ENCODE results near the gene PLSCR5. TPM values are rescaled to one million over a fixed set of nuclear protein-coding genes. Genes with fewer than 3 reads are reported as not detected.

Gene PLSCR5
- total and polyA plus RNA-seq, 10 of the 15 experiments (the other 5 are each of a cell fraction or from before 2014, with no cell fraction given), result 0.06 TPM; not detected in 9

DNA sequence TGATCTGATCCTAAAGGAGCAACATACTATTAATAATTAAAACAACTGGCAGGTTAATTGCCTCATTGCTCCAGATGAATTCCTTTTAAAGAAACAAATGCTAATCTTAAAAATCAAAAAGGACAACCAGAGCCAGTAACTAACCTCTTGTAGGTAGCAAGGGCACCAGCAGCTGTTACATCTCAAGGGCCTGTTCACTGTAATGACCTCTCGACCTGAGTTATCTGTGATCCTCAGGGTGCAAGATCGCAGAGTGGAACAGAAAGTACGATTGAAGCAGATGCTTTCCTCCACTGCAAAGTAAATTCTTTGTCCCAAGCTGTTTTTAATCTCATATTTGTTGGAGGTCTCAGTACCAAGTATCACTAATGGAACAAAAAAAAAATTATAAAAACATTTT lies 11.4 kb downstream of the PLSCR5 start:
- ChIA-PET SMC1A (ENCODE audit: uncharacterized antibody, unreplicated experiment) (interaction anchor here (1.0 to 2.6 kb wide), 4 partner anchors 9 to 404 kb away, joined by 3 to 5 read pairs (median 4); no protein-coding TSS in a partner anchor), POLR2A (no interaction called here), RAD21 (ENCODE audit: unreplicated experiment) (interaction anchor here (1.6 to 2.2 kb wide), 3 partner anchors 267 to 528 kb away, joined by 4 to 11 read pairs (median 6); no protein-coding TSS in a partner anchor), CTCF (interaction anchor here (1.1 to 4.0 kb wide), 13 partner anchors 9 to 817 kb away, joined by 3 to 30 read pairs (median 5); no protein-coding TSS in a partner anchor)
- TF ChIP-seq SPI1 (IDR thresholded peaks at IDR 0.05; ENCODE audit: borderline replicate concordance, insufficient read depth, low read depth, low read length), result no peak
- DNase-seq (ENCODE audit: low read depth, low spot score) (no peak), ATAC-seq (no peak), FAIRE-seq (no peak)
- Histone ChIP-seq H4K20me1 (ENCODE audit: control insufficient read depth, insufficient read depth) (no peaks in the 10 kb centered on the region), H3K27ac (ENCODE audit: control insufficient read depth, insufficient read depth) (no peak overlapping the region), H3K4me2 (ENCODE audit: control insufficient read depth, insufficient read depth) (no peak overlapping the region), H2AFZ (ENCODE audit: control insufficient read depth, low read depth, low read length) (no peak overlapping the region), H3K79me2 (ENCODE audit: control insufficient read depth, insufficient read depth, low read length) (no peaks in the 10 kb centered on the region), H3K27me3 (replicated peaks in 1 of 2; ENCODE audit: control insufficient read depth in 2 of 2, insufficient read depth in 2 of 2, low read length in 1 of 2) (no peaks in the 10 kb centered on the region; a peak in 1 of 4 replicates), H3K9ac (ENCODE audit: control insufficient read depth, insufficient read depth, low read length) (no peak overlapping the region), H3K36me3 (ENCODE audit: control insufficient read depth in 2 of 2, insufficient read depth in 2 of 2, low read length in 1 of 2) (no peaks in the 10 kb centered on the region), H3K9me3 (replicated peaks; ENCODE audit: control insufficient read depth, insufficient read depth, low read length) (no peaks in the 10 kb centered on the region), H3K4me3 (no peak overlapping the region), H3K4me1 (ENCODE audit: control insufficient read depth, insufficient read depth, low read length) (no peaks in the 10 kb centered on the region)
- in situ Hi-C loops (cut with MboI) (loop anchor here (25.0 kb wide), 1 partner anchor 531 kb away; no protein-coding TSS in a partner anchor), intact Hi-C loops (cut with micrococcal nuclease; ENCODE audit: unreplicated experiment) (loop anchor here (2.0 kb wide), 1 partner anchor 47 kb away; no protein-coding TSS in a partner anchor)
- 10% methylated on average over 3 of the region's 3 CpGs for WGBS (ENCODE audit: insufficient coverage, insufficient replicate concordance, low lambda C conversion rate, missing lambda C conversion rate)
- BruUV-seq (replicated peaks), result no TSS peak

DNA sequence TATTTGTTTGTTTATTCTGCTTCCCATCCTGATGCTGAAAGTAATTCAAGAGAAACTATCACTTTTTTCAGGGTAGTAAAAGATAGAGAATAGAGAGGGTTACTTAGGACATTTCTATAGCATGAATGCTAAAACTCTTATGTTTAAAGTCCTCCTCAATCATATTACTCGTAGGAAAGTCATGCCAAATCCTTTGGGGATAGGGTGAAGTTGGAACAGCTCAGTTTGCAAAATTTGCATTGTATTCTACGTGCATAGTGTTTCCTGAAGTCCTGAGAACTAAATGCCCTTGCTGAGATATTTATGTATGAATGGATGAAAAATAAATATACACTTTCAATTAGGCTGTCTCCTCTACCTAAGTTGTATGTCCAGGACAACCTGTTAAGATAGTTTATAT lies 14.6 kb downstream of the PLSCR5 start:
- no peaks in the 10 kb centered on the region for H3K9me3 ChIP-seq (replicated peaks; ENCODE audit: control insufficient read depth, insufficient read depth, low read length)
- no peaks in the 10 kb centered on the region for H4K20me1 ChIP-seq (ENCODE audit: control insufficient read depth, insufficient read depth)
- H3K4me2 ChIP-seq (ENCODE audit: control insufficient read depth, insufficient read depth), result no peak overlapping the region
- ATAC-seq (no peak), FAIRE-seq (no peak), DNase-seq (ENCODE audit: low read depth, low spot score) (no peak)
- no peak overlapping the region for H3K9ac ChIP-seq (ENCODE audit: control insufficient read depth, insufficient read depth, low read length)
- ChIA-PET RAD21 (ENCODE audit: unreplicated experiment) (interaction anchor here (1.1 to 1.9 kb wide), 3 partner anchors 48 to 401 kb away, joined by 3 to 8 read pairs (median 6); no protein-coding TSS in a partner anchor), POLR2A (interaction anchor here (0.6 kb wide), 1 partner anchor 60 kb away, joined by 4 read pairs; no protein-coding TSS in a partner anchor), SMC1A (ENCODE audit: uncharacterized antibody, unreplicated experiment) (interaction anchor here (0.6 to 2.5 kb wide), 6 partner anchors 9 to 459 kb away, joined by 3 to 9 read pairs (median 4); no protein-coding TSS in a partner anchor), CTCF (interaction anchor here (0.6 to 3.1 kb wide), 11 partner anchors 8 to 1791 kb away, joined by 3 to 21 read pairs (median 5); no protein-coding TSS in a partner anchor)
- H3K79me2 ChIP-seq (ENCODE audit: control insufficient read depth, insufficient read depth, low read length), result no peaks in the 10 kb centered on the region
- no peak for TF ChIP-seq SREBF1 (IDR thresholded peaks at IDR 0.05; ENCODE audit: low read length)
- H2AFZ ChIP-seq (ENCODE audit: control insufficient read depth, low read depth, low read length), result no peak overlapping the region
- no peak overlapping the region for H3K27ac ChIP-seq (ENCODE audit: control insufficient read depth, insufficient read depth)
- BruUV-seq (replicated peaks), result no TSS peak
- intact Hi-C loops (cut with micrococcal nuclease; ENCODE audit: unreplicated experiment), result no loop called here
- WGBS (ENCODE audit: insufficient coverage, insufficient replicate concordance, low lambda C conversion rate, missing lambda C conversion rate), result 2% methylated on average over 2 of the region's 2 CpGs
- no peak overlapping the region for H3K4me3 ChIP-seq
- H3K27me3 ChIP-seq (replicated peaks in 1 of 2; ENCODE audit: control insufficient read depth in 2 of 2, insufficient read depth in 2 of 2, low read length in 1 of 2), result no peaks in the 10 kb centered on the region
- no peaks in the 10 kb centered on the region for H3K4me1 ChIP-seq (ENCODE audit: control insufficient read depth, insufficient read depth, low read length)
- H3K36me3 ChIP-seq (ENCODE audit: control insufficient read depth in 2 of 2, insufficient read depth in 2 of 2, low read length in 1 of 2), result no peaks in the 10 kb centered on the region
- in situ Hi-C loops (cut with MboI), result loop anchor here (25.0 kb wide), 1 partner anchor 528 kb away; no protein-coding TSS in a partner anchor
